ENCODE results near the gene TMEM176B.

TMEM176B gene

DNA sequence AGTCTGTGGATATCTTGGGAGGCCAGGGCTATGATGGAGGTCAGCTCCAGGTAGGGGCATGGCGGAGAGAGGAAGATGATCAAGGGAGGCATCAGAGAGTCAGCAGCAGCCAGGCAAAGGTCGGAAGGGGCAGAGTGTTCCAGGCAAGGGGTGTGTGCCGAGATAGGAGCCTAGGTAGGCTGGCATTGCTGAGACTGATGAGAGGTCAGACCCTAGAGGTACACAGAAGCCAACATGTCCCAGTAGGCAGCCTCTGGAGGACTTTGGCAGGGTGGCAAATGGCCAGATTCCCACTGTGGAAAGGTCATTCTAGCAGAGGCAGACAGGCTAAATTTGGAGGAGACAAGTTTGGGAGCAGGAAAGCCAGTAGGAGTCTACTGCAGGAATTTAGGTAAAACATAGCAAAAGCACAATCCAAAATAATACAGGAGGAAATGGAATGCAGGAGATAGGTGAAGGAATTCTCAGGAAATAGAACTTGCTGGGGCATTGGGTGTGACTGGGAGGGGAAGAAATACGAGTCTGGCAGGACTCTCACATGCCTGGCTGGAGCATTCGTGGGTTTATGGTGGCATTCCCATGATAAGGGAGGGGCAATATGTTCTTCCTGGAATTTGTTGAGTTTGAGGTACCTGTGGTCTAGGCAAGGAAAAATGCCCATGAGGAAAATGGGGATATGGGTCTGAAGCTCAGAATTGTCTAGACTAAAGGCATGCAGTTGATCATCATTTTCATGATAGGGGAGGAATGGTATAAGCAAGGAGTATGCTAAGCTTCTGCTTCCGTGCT, 26.1 kb upstream of the TMEM176B start:
- H3K4me1 Mint-ChIP-seq: peaks cover 21% of the 10 kb centered on the region

GRCh38 chr7:150824379-150825177, 24.4 kb upstream of the TMEM176B start:
- H3K4me3 Mint-ChIP-seq: no peak overlapping the region
- peaks cover 10% of the 10 kb centered on the region for H3K36me3 Mint-ChIP-seq (ENCODE audit: low read depth)
- no peak overlapping the region for H3K27ac Mint-ChIP-seq
- TF ChIP-seq, protein P1, sequence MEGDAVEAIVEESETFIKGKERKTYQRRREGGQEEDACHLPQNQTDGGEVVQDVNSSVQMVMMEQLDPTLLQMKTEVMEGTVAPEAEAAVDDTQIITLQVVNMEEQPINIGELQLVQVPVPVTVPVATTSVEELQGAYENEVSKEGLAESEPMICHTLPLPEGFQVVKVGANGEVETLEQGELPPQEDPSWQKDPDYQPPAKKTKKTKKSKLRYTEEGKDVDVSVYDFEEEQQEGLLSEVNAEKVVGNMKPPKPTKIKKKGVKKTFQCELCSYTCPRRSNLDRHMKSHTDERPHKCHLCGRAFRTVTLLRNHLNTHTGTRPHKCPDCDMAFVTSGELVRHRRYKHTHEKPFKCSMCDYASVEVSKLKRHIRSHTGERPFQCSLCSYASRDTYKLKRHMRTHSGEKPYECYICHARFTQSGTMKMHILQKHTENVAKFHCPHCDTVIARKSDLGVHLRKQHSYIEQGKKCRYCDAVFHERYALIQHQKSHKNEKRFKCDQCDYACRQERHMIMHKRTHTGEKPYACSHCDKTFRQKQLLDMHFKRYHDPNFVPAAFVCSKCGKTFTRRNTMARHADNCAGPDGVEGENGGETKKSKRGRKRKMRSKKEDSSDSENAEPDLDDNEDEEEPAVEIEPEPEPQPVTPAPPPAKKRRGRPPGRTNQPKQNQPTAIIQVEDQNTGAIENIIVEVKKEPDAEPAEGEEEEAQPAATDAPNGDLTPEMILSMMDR (IDR thresholded peaks at IDR 0.05): no peak
- peaks cover 12% of the 10 kb centered on the region for H3K9me3 Mint-ChIP-seq
- H3K4me1 Mint-ChIP-seq: peaks cover 6% of the 10 kb centered on the region
- no peak for DNase-seq
- H3K27me3 Mint-ChIP-seq (ENCODE audit: low read depth, poor library complexity): peaks cover 5% of the 10 kb centered on the region

More for the DNA sequence above, 26.1 kb upstream of the TMEM176B start:
- peaks cover 12% of the 10 kb centered on the region for H3K9me3 Mint-ChIP-seq
- TF ChIP-seq, protein P1 (IDR thresholded peaks at IDR 0.05): no peak
- DNase-seq: no peak
- peak overlapping the region; percentile 24 for H3K27ac Mint-ChIP-seq
- no peak overlapping the region for H3K4me3 Mint-ChIP-seq
- peaks cover 10% of the 10 kb centered on the region for H3K36me3 Mint-ChIP-seq (ENCODE audit: low read depth)
- H3K27me3 Mint-ChIP-seq (ENCODE audit: low read depth, poor library complexity): peaks cover 5% of the 10 kb centered on the region

- no peak overlapping the region for H3K27ac Mint-ChIP-seq
- H3K36me3 Mint-ChIP-seq (ENCODE audit: low read depth): peaks cover 10% of the 10 kb centered on the region
- H3K4me1 Mint-ChIP-seq: no peaks in the 10 kb centered on the region
- peaks cover 12% of the 10 kb centered on the region for H3K27me3 Mint-ChIP-seq (ENCODE audit: low read depth, poor library complexity)
- peaks cover 12% of the 10 kb centered on the region for H3K9me3 Mint-ChIP-seq
- TF ChIP-seq, protein P1 (IDR thresholded peaks at IDR 0.05): no peak
- no peak overlapping the region for H3K4me3 Mint-ChIP-seq
- no peak for DNase-seq
Observed at GRCh38 chr7:150823484-150824126, 23.4 kb upstream of the TMEM176B start.

- TF ChIP-seq, protein P1 (IDR thresholded peaks at IDR 0.05): no peak
- Mint-ChIP-seq H3K4me3 (no peak overlapping the region), H3K4me1 (no peaks in the 10 kb centered on the region), H3K27ac (no peak overlapping the region), H3K27me3 (ENCODE audit: low read depth, poor library complexity) (peaks cover 9% of the 10 kb centered on the region), H3K9me3 (peaks cover 12% of the 10 kb centered on the region), H3K36me3 (ENCODE audit: low read depth) (peaks cover 10% of the 10 kb centered on the region)
- DNase-seq: no peak
Observed at GRCh38 chr7:150823043-150823442, 22.9 kb upstream of the TMEM176B start.

DNA sequence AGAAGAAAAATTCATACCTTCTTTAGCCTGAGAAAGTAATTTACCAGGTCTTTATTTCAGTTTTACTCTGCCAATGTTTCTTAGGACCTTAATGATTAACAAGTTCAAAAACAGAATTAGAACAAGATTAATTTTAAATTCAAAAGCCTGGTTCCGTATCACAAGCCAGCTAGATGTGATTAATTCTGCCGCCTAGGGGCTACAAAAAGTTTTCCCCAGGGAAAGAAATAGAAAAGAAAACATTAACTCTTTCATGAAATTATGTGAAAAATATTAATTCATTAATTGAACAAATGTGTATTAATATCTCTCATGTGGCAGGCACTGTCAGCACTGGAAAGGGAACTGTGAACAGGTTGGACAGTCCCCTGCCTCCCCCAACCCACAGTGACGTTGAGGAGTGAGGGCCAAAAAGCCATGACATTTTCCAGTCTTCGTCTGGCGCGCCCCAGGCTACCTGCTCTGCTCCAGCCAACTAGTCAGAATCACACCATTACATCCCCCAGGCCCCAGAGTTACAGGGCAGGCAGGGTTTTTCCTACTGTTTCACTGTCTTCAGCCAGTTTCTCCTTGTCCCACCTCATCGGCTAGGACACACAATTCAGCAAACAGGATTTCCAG, 20.5 kb upstream of the TMEM176B start:
- Mint-ChIP-seq H3K9me3 (peaks cover 34% of the 10 kb centered on the region), H3K4me3 (no peak overlapping the region), H3K4me1 (no peaks in the 10 kb centered on the region), H3K27me3 (ENCODE audit: low read depth, poor library complexity) (peaks cover 7% of the 10 kb centered on the region), H3K27ac (peak overlapping the region; percentile 68), H3K36me3 (ENCODE audit: low read depth) (peaks cover 17% of the 10 kb centered on the region)
- TF ChIP-seq, protein P1 (IDR thresholded peaks at IDR 0.05): no peak
- DNase-seq: no peak

Data from nephron progenitor cell (in vitro differentiated cells).